Fibroblast of lung (primary cell): ENCODE results near the gene RIN3. TPM values are rescaled to one million over a fixed set of nuclear protein-coding genes. Genes with fewer than 3 reads are reported as not detected.

ENCODE experiments used
- DNase-seq, 2 donors: peaks; one replicate each; pipeline versions ENCODE4 v3.0.0 to v3.0.0-alpha.2; 2010; ENCODE audit warnings: low read depth in 2 of 2
- H2AFZ ChIP-seq: 2 replicates; pipeline ENCODE4 v1.5.1; 2012; ENCODE audit warnings: low read length, control low read depth, inconsistent platforms
- H3K27ac ChIP-seq: 2 replicates; pipeline ENCODE4 v1.5.1; 2011; ENCODE audit warnings: low read length, control low read depth; ENCODE audit not compliant: insufficient read depth
- H3K27me3 ChIP-seq: 2 replicates; pipeline ENCODE4 v1.5.1; 2011; ENCODE audit warnings: mild to moderate bottlenecking, low read length; ENCODE audit not compliant: control insufficient read depth, insufficient read depth
- H3K36me3 ChIP-seq: 2 replicates; pipeline ENCODE4 v1.5.1; 2011; ENCODE audit warnings: low read length; ENCODE audit not compliant: control insufficient read depth, insufficient read depth
- H3K4me1 ChIP-seq: 2 replicates; pipeline ENCODE4 v1.5.1; 2011; ENCODE audit warnings: low read length; ENCODE audit not compliant: control insufficient read depth, insufficient read depth; ENCODE audit errors: extremely low read depth
- H3K4me2 ChIP-seq: 2 replicates; pipeline ENCODE4 v1.5.1; 2011; ENCODE audit warnings: low read length, control low read depth; ENCODE audit not compliant: insufficient read depth; ENCODE audit errors: extremely low read depth
- H3K4me3 ChIP-seq, 4 experiments: fragments of 200-600 bp in 1 of 4; sonication (generic) in 1 of 4; replicated peaks in 1 of 4; 2 replicates each; pipeline ENCODE4 v1.5.1; 2011 to 2016; ENCODE audit warnings: low read length in 4 of 4, low read depth in 3 of 4, mild to moderate bottlenecking in 3 of 4, control low read depth in 2 of 4, inconsistent platforms in 1 of 4, mixed read lengths in 1 of 4; ENCODE audit not compliant: insufficient read depth in 1 of 4; ENCODE audit errors: control extremely low read depth in 1 of 4
- H3K79me2 ChIP-seq: 2 replicates; pipeline ENCODE4 v1.5.1; 2012; ENCODE audit warnings: mild to moderate bottlenecking, low read length, inconsistent platforms; ENCODE audit not compliant: control insufficient read depth, insufficient read depth
- H3K9ac ChIP-seq: 2 replicates; pipeline ENCODE4 v1.5.1; 2011; ENCODE audit warnings: mild to moderate bottlenecking, low read length, control low read depth; ENCODE audit not compliant: insufficient read depth
- H3K9me3 ChIP-seq: 2 replicates; pipeline ENCODE4 v1.5.1; 2012; ENCODE audit warnings: low read depth, low read length; ENCODE audit not compliant: control insufficient read depth, insufficient read depth
- H4K20me1 ChIP-seq: 2 replicates; pipeline ENCODE4 v1.5.1; 2011; ENCODE audit warnings: low read length; ENCODE audit not compliant: control insufficient read depth, insufficient read depth; ENCODE audit errors: extremely low read depth
- EZH2 ChIP-seq: IDR thresholded peaks from 2 replicates; pipeline ENCODE4 v1.5.1; 2012; ENCODE audit warnings: low read length, control low read depth, mild to moderate bottlenecking; ENCODE audit errors: missing control alignments
- polyA minus RNA-seq: library from RNA; depleted of rRNA, polyadenylated mRNA; stranded (reverse); fragments of >200 nt; gene quantifications from 2 replicates; pipeline ENCODE4 v1.2.3, GENCODE V29; 2011; ENCODE audit warnings: low replicate concordance
- polyA plus RNA-seq, 2 donors: library from polyadenylated mRNA; depleted of rRNA in 1 of 2; stranded (reverse) in 1 of 2; unstranded in 1 of 2; fragments of >200 nt; gene quantifications; 2 replicates each; pipeline ENCODE4 v1.2.1, GENCODE V29; 2011 to 2012; ENCODE audit warnings: missing spikeins in 1 of 2
- total RNA-seq: library from RNA; depleted of rRNA; stranded (reverse); fragments of >200 nt; gene quantifications from 2 replicates; pipeline ENCODE4 v1.2.1, GENCODE V29; 2014
- TF ChIP-seq, protein P1 (sequence below), 2 donors: IDR thresholded peaks in 1 of 2; conservative IDR thresholded peaks in 1 of 2; 1 replicate in 1 of 2; 2 replicates in 1 of 2; pipeline ENCODE4 v1.5.1; 2011 to 2012; ENCODE audit warnings: low read length in 2 of 2, control low read depth in 1 of 2, inconsistent platforms in 1 of 2, low read depth in 1 of 2, mild to moderate bottlenecking in 1 of 2

The RIN3 gene, protein sequence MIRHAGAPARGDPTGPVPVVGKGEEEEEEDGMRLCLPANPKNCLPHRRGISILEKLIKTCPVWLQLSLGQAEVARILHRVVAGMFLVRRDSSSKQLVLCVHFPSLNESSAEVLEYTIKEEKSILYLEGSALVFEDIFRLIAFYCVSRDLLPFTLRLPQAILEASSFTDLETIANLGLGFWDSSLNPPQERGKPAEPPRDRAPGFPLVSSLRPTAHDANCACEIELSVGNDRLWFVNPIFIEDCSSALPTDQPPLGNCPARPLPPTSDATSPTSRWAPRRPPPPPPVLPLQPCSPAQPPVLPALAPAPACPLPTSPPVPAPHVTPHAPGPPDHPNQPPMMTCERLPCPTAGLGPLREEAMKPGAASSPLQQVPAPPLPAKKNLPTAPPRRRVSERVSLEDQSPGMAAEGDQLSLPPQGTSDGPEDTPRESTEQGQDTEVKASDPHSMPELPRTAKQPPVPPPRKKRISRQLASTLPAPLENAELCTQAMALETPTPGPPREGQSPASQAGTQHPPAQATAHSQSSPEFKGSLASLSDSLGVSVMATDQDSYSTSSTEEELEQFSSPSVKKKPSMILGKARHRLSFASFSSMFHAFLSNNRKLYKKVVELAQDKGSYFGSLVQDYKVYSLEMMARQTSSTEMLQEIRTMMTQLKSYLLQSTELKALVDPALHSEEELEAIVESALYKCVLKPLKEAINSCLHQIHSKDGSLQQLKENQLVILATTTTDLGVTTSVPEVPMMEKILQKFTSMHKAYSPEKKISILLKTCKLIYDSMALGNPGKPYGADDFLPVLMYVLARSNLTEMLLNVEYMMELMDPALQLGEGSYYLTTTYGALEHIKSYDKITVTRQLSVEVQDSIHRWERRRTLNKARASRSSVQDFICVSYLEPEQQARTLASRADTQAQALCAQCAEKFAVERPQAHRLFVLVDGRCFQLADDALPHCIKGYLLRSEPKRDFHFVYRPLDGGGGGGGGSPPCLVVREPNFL
- 5.4 and 8.9 TPM in 2 replicates for total RNA-seq
- 9.2 and 10.2 TPM in 2 replicates for polyA plus RNA-seq
- 22.7 and 24.7 TPM in 2 replicates for polyA plus RNA-seq (2012)
- polyA minus RNA-seq: 32.9 and 48.0 TPM in 2 replicates

DNA sequence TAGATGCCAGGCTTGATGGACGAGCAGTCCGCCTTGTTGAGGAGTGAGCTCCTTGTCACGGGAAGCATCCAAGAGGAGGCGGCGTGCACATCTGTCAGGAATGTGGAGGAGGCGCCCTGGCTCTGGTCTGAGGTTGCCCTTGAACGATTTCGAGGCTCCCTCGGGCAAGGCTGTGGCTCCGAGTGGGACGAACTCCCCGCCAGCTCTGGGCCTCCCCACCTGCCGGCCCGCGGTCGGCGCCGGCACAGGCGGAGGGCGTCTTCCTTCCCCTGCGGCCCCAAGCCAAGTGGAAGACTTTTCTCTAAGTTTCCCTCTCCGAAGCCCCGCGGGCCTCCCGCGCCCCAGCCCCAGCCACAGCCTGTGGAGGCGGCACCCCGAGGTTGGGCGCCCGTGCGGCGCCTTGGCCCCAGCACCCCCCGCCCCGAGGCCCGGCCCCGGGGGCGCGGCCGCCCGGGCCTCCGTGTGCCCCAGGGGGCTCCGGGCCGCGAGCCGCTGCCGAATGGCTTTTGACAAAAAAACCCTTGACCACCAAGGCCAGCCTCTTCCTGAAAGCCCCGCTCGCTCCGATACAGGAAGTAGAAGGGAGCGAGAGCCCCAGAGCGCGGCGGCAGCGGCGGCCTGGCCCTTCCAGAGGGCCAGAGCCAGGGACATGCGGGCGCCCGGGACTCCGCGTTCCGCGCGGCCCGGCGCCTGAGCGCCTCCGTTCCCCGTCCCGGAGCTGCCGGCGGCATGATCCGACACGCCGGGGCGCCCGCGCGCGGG lies at the start of gene RIN3:
Gene RIN3 (plus strand): TSS at position 578 of the 762 bp plus-strand sequence. CDS start 152 bp downstream, at position 730.
- H3K79me2 ChIP-seq: peaks cover 41% of the 10 kb centered on the region
- H2AFZ ChIP-seq: peak within 1 kb of the TSS; percentile 72
- H3K9ac ChIP-seq: peak within 1 kb of the TSS; percentile 95
- peak within 1 kb of the TSS; percentile 60 to 88 (median 82) for H3K4me3 ChIP-seq
- H4K20me1 ChIP-seq: no peaks in the 10 kb centered on the region
- peak; percentile 62 to 68 for DNase-seq
- peak within 1 kb of the TSS; percentile 97 for H3K4me2 ChIP-seq
- H3K36me3 ChIP-seq: no peaks in the 10 kb centered on the region
- H3K27ac ChIP-seq: peak within 1 kb of the TSS; percentile 83
- TF ChIP-seq EZH2: no peak
- TF ChIP-seq, protein P1, sequence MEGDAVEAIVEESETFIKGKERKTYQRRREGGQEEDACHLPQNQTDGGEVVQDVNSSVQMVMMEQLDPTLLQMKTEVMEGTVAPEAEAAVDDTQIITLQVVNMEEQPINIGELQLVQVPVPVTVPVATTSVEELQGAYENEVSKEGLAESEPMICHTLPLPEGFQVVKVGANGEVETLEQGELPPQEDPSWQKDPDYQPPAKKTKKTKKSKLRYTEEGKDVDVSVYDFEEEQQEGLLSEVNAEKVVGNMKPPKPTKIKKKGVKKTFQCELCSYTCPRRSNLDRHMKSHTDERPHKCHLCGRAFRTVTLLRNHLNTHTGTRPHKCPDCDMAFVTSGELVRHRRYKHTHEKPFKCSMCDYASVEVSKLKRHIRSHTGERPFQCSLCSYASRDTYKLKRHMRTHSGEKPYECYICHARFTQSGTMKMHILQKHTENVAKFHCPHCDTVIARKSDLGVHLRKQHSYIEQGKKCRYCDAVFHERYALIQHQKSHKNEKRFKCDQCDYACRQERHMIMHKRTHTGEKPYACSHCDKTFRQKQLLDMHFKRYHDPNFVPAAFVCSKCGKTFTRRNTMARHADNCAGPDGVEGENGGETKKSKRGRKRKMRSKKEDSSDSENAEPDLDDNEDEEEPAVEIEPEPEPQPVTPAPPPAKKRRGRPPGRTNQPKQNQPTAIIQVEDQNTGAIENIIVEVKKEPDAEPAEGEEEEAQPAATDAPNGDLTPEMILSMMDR (conservative IDR thresholded peaks at IDR 0.05 in 1 of 2, IDR thresholded peaks at IDR 0.05 in 1 of 2; ENCODE audit: low read depth in 1 of 2, low read length in 2 of 2): no peak
- H3K9me3 ChIP-seq: no peaks in the 10 kb centered on the region
- H3K4me1 ChIP-seq: peaks cover 11% of the 10 kb centered on the region
- no peaks in the 10 kb centered on the region for H3K27me3 ChIP-seq

DNA sequence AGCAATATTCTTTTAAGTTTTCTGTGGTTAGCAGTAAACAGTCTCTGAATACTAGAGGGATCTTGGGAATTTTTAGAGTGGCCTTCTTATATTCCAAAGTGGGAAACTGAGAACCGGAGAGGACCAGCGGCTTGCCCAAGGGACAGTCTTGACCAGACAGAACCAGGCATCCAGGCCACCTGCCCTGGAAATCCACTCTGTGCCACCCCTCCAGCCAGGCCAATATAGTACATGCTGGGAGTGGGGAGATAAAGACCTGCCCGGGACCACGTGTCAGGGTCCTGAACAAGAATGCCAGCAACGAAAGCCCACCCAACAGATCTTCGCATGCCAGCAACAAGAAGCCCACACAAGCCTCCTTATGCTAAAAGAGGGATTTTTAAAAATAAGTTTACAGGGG lies 49.4 kb upstream of the RIN3 start:
- no peaks in the 10 kb centered on the region for H3K27me3 ChIP-seq
- H2AFZ ChIP-seq: no peak overlapping the region
- H3K4me1 ChIP-seq: peaks cover 10% of the 10 kb centered on the region
- H3K79me2 ChIP-seq: no peaks in the 10 kb centered on the region
- H3K27ac ChIP-seq: no peak overlapping the region
- no peak overlapping the region for H3K9ac ChIP-seq
- no peaks in the 10 kb centered on the region for H3K9me3 ChIP-seq
- TF ChIP-seq, protein P1 (conservative IDR thresholded peaks at IDR 0.05 in 1 of 2, IDR thresholded peaks at IDR 0.05 in 1 of 2; ENCODE audit: low read depth in 1 of 2, low read length in 2 of 2): no peak
- TF ChIP-seq EZH2: no peak
- H3K4me3 ChIP-seq: no peak overlapping the region
- no peak for DNase-seq
- H3K4me2 ChIP-seq: no peak overlapping the region
- no peaks in the 10 kb centered on the region for H4K20me1 ChIP-seq
- no peaks in the 10 kb centered on the region for H3K36me3 ChIP-seq
